ENCODE results near the gene ELAVL3.
"Not testable (repeated sequence)": the region's sequence is repeated elsewhere in the genome, so short reads cannot be mapped to it uniquely, and the experiment has no call there.

Gene ELAVL3

DNA sequence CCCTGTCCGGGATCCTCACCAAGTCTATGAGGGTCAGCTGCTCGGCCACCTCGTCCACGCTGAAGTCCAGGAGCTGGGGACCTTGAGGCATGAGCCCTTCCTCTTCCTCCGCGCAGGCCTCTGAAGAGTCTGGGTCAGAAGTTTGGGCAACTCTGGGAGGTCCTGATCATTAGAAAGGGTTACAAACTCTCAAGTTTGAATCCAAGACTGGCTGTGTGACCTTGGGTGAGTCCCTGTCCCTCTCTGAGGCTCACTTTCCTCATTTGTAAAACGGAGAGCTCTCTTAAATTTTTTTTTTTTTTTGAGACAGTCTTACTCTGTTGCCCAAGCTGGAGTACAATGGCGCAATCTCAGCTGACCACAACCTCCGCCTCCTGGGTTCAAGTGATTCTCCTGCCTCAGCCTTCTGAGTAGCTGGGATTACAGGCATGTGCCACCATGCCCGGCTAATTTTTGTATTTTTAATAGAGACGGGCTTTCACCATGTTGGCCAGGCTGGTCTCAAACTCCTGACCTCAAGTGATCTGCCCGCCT, 74.1 kb downstream of the ELAVL3 start:
- DNase-seq (ENCODE audit: low read depth): not testable (repeated sequence)

- no peak for DNase-seq (ENCODE audit: low read depth)
Observed at GRCh38 chr19:11405846-11406643, 74.8 kb downstream of the ELAVL3 start.

DNA sequence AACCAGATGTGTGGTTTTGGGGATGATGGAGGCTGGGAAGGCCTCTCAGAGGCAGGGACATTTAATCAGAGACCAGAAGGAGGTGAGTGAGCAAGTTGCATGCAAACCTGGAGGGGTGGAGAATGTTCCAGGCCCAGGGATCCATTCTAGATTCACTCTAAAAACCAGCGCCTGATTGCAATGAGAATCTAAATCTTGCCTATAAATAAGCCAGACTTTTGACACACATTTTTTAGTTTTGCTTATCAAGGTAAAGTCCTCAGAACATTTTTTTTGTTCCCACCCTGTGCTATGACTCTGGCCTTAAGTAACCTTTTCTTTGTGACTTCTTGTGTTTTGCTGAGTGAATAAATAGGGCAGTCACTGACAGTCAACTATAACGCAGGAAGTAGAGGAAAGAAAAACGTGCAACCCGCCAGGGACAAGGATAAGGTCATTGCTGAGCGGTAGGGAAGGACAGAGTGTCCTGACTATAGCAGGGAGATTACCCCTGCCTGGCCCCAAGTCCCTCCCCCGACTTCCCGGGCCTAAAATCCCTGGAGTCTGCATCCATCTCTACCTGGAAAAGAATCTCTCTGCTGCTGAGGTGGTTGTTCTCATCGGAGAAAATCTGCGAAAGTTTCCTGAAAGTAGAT, 76.1 kb downstream of the ELAVL3 start:
- no peak for DNase-seq (ENCODE audit: low read depth)

GRCh38 chr19:11401808-11402543, 78.9 kb downstream of the ELAVL3 start:
- no peak for DNase-seq (ENCODE audit: low read depth)
